Measurements from ENCODE around the gene CENPVL2. TPM values are rescaled to one million over a fixed set of nuclear protein-coding genes. Genes with fewer than 3 reads are reported as not detected.

CENPVL2 gene
- total RNA-seq (2022; extraction: Qiagen RNA extraction), result not detected in 5 replicates

DNA sequence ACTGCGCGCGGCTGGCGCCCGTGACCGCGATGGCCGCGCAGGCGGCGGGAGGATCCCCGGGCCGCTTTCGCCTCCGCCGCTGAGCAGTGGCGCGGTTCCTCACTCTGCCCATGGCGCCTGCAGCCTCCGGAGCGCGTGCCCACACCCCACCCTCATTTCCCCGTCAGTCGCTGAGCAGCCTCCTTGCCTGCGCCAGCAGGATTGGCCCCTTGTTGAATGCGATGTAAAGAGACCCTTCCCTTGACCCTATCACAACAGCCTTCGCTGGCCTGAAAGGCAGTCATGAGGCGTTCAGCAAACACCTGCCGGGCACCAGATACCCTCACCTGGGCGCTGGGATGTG, at the start of gene CENPVL2:
CENPVL2 (minus strand) TSS at position 112 of the 343 bp plus-strand sequence; CDS start at position 112, 0 bp downstream.

DNA sequence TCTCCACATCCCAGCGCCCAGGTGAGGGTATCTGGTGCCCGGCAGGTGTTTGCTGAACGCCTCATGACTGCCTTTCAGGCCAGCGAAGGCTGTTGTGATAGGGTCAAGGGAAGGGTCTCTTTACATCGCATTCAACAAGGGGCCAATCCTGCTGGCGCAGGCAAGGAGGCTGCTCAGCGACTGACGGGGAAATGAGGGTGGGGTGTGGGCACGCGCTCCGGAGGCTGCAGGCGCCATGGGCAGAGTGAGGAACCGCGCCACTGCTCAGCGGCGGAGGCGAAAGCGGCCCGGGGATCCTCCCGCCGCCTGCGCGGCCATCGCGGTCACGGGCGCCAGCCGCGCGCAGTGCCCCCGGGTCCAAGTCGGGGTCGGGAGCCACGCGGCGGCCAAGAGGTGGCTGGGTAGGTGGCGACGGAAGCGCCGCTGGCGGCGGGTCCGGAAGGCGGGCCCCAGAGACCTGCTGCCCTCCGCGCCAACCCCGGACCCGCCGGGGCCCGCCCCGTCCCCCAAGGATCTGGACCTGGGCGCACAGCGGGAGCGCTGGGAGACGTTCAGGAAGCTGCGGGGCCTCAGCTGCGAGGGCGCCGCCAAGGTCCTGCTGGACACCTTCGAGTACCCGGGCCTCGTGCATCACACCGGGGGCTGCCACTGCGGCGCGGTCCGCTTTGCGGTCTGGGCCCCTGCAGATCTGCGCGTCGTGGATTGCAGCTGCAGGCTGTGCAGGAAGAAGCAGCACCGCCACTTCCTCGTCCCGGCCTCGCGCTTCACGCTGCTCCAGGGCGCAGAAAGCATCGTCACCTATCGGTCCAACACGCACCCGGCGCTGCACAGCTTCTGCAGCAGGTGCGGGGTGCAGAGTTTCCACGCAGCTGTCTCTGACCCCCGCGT, 27.9 kb upstream of the CENPVL2 start, which contains the start of gene CENPVL1:
CENPVL1 (plus strand) TSS at position 236 of the 888 bp plus-strand sequence; CDS start at position 236, 0 bp downstream.

Other genes with a start within 250 kb of the CENPVL2 start
- gene NUDT11, start 186.2 kb downstream of the CENPVL2 start, total RNA-seq (2022; extraction: Qiagen RNA extraction), result 2.6 to 3.1 TPM (median 2.7 TPM) in 5 replicates
- 0.13 to 0.18 TPM (median 0.14 TPM) in 5 replicates for gene CENPVL3, start 63.9 kb downstream of the CENPVL2 start, total RNA-seq (2022; extraction: Qiagen RNA extraction)
- gene CENPVL1, start 27.7 kb upstream of the CENPVL2 start, total RNA-seq (2022; extraction: Qiagen RNA extraction), result not detected in 5 replicates
- 7.8 to 10.2 TPM (median 8.7 TPM) in 5 replicates for gene GSPT2, start 60.6 kb upstream of the CENPVL2 start, total RNA-seq (2022; extraction: Qiagen RNA extraction)
- gene MAGED1, start 210.8 kb upstream of the CENPVL2 start, total RNA-seq (2022; extraction: Qiagen RNA extraction), result 67.9 to 98.1 TPM (median 83.6 TPM) in 5 replicates

Measured in A549 treated with Hydrocortisone at 1 μM for 4 hours (cell line).